SK-N-SH (cell line): ENCODE results near the gene SEZ6L2. TPM values are rescaled to one million over a fixed set of nuclear protein-coding genes. Genes with fewer than 3 reads are reported as not detected.
"Not testable (repeated sequence)": the region's sequence is repeated elsewhere in the genome, so short reads cannot be mapped to it uniquely, and the experiment has no call there.

Experiments
- CTCF ChIA-PET: fragments of 300-600, 350-600 bp; formaldehyde crosslinking; extraction: SDS; loops from one replicate; lab custom pipeline; 2021; lab: Yijun Ruan, JAX
- POLR2A ChIA-PET: fragments of 350-600 bp; sonication (Branson Sonifier 250); formaldehyde crosslinking; extraction: SDS; loops from one replicate; lab custom pipeline; 2020; ENCODE audit warnings: antibody characterized with exemption, inconsistent platforms; lab: Yijun Ruan, JAX
- DNase-seq: peaks from one replicate; pipeline ENCODE4 v3.0.0; 2012
- H2AFZ ChIP-seq: fragments of 200-600 bp; sonication (generic); 2 replicates; pipeline ENCODE4 v1.8.1; 2016; ENCODE audit warnings: antibody characterized with exemption, mild to moderate bottlenecking, low read depth
- H3F3A ChIP-seq: fragments of 200-600 bp; sonication (generic); replicated peaks from 2 replicates; pipeline ENCODE3; 2016; ENCODE audit warnings: antibody characterized with exemption, mild to moderate bottlenecking; ENCODE audit not compliant: insufficient read depth
- H3K27ac ChIP-seq, 2 experiments: fragments of 200-500 bp in 1 of 2; fragments of 200-600 bp in 1 of 2; sonication (Bioruptor generic) in 1 of 2; sonication (generic), shearing (Covaris generic) in 1 of 2; 2 replicates each; pipeline versions ENCODE4 v1.5.1 to v1.6.1; 2014 to 2016; ENCODE audit warnings: low read depth in 2 of 2, inconsistent platforms in 1 of 2, low read length in 1 of 2, mild to moderate bottlenecking in 1 of 2, mixed read lengths in 1 of 2
- H3K27me3 ChIP-seq: fragments of 200-600 bp; sonication (generic), shearing (Covaris generic); 2 replicates; pipeline ENCODE4 v1.6.1; 2016; ENCODE audit warnings: mixed run types; ENCODE audit not compliant: insufficient read depth
- H3K36me3 ChIP-seq, 2 experiments: fragments of 200-500 bp in 1 of 2; fragments of 200-600 bp in 1 of 2; sonication (Bioruptor generic) in 1 of 2; sonication (generic) in 1 of 2; replicated peaks in 1 of 2; 2 replicates each; pipeline versions ENCODE3 to v1.5.1; 2014 to 2016; ENCODE audit warnings: low read length in 1 of 2, mild to moderate bottlenecking in 1 of 2; ENCODE audit not compliant: insufficient read depth in 2 of 2, control insufficient read depth in 1 of 2
- H3K4me1 ChIP-seq, 2 experiments: fragments of 200-500 bp in 1 of 2; fragments of 200-600 bp in 1 of 2; sonication (Bioruptor generic) in 1 of 2; sonication (generic), shearing (Covaris generic) in 1 of 2; 2 replicates each; pipeline versions ENCODE4 v1.5.1 to v1.6.1; 2014 to 2016; ENCODE audit warnings: low read depth in 1 of 2, low read length in 1 of 2, mixed run types in 1 of 2; ENCODE audit not compliant: insufficient read depth in 2 of 2, control insufficient read depth in 1 of 2
- H3K4me2 ChIP-seq: fragments of 200-600 bp; sonication (generic), shearing (Covaris generic); 2 replicates; pipeline ENCODE4 v1.6.1; 2017; ENCODE audit warnings: mixed run types
- H3K4me3 ChIP-seq, 2 experiments: fragments of 200-500 bp in 1 of 2; fragments of 200-600 bp in 1 of 2; sonication (Bioruptor generic) in 1 of 2; sonication (generic), shearing (Covaris generic) in 1 of 2; 2 replicates each; pipeline versions ENCODE4 v1.5.1 to v1.8.1; 2014 to 2016; ENCODE audit warnings: low read depth in 2 of 2, inconsistent platforms in 1 of 2, low read length in 1 of 2, mild to moderate bottlenecking in 1 of 2, mixed read lengths in 1 of 2, moderate library complexity in 1 of 2
- H3K79me2 ChIP-seq: fragments of 200-600 bp; sonication (generic); 2 replicates; pipeline ENCODE4 v1.8.1; 2017; ENCODE audit warnings: mild to moderate bottlenecking; ENCODE audit not compliant: insufficient read depth
- H3K9ac ChIP-seq: fragments of 200-600 bp; sonication (generic); 2 replicates; pipeline ENCODE4 v1.6.1; 2017; ENCODE audit warnings: mixed run types
- H3K9me2 ChIP-seq: fragments of 200-600 bp; sonication (generic); 2 replicates; pipeline ENCODE4 v1.6.1; 2017; ENCODE audit warnings: mixed run types
- H3K9me3 ChIP-seq: fragments of 200-600 bp; sonication (generic); 2 replicates; pipeline ENCODE4 v1.6.1; 2017; ENCODE audit warnings: mixed run types, mild to moderate bottlenecking, moderate library complexity
- H4K20me1 ChIP-seq: fragments of 200-600 bp; sonication (generic); 2 replicates; pipeline ENCODE4 v1.6.1; 2017; ENCODE audit warnings: mild to moderate bottlenecking, mixed run types; ENCODE audit not compliant: insufficient read depth
- CTCF ChIP-seq: fragments of 200-600 bp; sonication (generic); IDR thresholded peaks from 2 replicates; pipeline ENCODE4 v1.6.1; 2017; ENCODE audit warnings: antibody characterized with exemption, mild to moderate bottlenecking, moderate library complexity
- FOSL2 ChIP-seq: IDR thresholded peaks from 2 replicates; pipeline ENCODE4 v1.4.0; 2012; ENCODE audit warnings: low read depth, mild to moderate bottlenecking, moderate library complexity, borderline replicate concordance
- FOXM1 ChIP-seq: IDR thresholded peaks from 2 replicates; pipeline ENCODE4 v1.4.0; 2012; ENCODE audit warnings: low read depth, mild to moderate bottlenecking
- IRF3 ChIP-seq: fragments of 150-350 bp; IDR thresholded peaks from 2 replicates; pipeline ENCODE4 v1.6.1; 2016; ENCODE audit warnings: mild to moderate bottlenecking, low read depth, low read length
- MAX ChIP-seq: IDR thresholded peaks from 2 replicates; pipeline ENCODE4 v1.4.0; 2012; ENCODE audit warnings: low read depth
- PBX3 ChIP-seq: IDR thresholded peaks from 2 replicates; pipeline ENCODE4; 2012
- POLR2AphosphoS5 ChIP-seq: IDR thresholded peaks from 2 replicates; pipeline ENCODE4 v1.6.1; 2012; ENCODE audit warnings: low read depth, low read length
- SIN3A ChIP-seq: IDR thresholded peaks from 2 replicates; pipeline ENCODE4 v1.6.1; 2012; ENCODE audit warnings: low read depth, mild to moderate bottlenecking, low read length, moderate library complexity, borderline replicate concordance
- TEAD4 ChIP-seq: IDR thresholded peaks from 2 replicates; pipeline ENCODE4 v1.4.0; 2012; ENCODE audit warnings: mild to moderate bottlenecking, borderline replicate concordance; ENCODE audit not compliant: insufficient read depth
- YY1 ChIP-seq: IDR thresholded peaks from 2 replicates; pipeline ENCODE4 v1.4.0; 2012; ENCODE audit warnings: low read depth, mild to moderate bottlenecking
- WGBS: methylation state at CpG from one replicate; pipeline ENCODE4 v1.1.6; 2017; ENCODE audit warnings: low lambda C conversion rate; 5-methylcytosine and 5-hydroxymethylcytosine counted together
- polyA plus RNA-seq, 3 experiments: library from polyadenylated mRNA; depleted of rRNA; stranded (reverse); fragments of >200 nt; gene quantifications; 2 replicates each; pipeline ENCODE4 v1.2.3, GENCODE V29; 2012

Gene SEZ6L2
- polyA plus RNA-seq, 1 of the 3 experiments (the other 2 are of a cell fraction): 59.8 TPM

GRCh38 chr16:29910819-29911675 is 11.7 kb upstream of the SEZ6L2 start:
- 91% methylated on average over 19 of the region's 20 CpGs for WGBS
- Histone ChIP-seq H3K27me3 (no peaks in the 10 kb centered on the region), H2AFZ (no peak overlapping the region), H3F3A (peaks cover 17% of the 10 kb centered on the region), H3K4me2 (no peak overlapping the region), H3K4me1 (no peaks in the 10 kb centered on the region), H3K9me2 (no peaks in the 10 kb centered on the region), H3K4me3 (no peak overlapping the region), H3K9ac (no peak overlapping the region), H3K36me3 (peaks cover 3 to 13% of the 10 kb centered on the region in 2 experiments), H4K20me1 (no peaks in the 10 kb centered on the region), H3K9me3 (no peaks in the 10 kb centered on the region), H3K27ac (no peak overlapping the region), H3K79me2 (peaks cover 6% of the 10 kb centered on the region; the same call in 1 of the 2 replicates)
- TF ChIP-seq PBX3 (no peak), TEAD4 (no peak), FOXM1 (no peak), MAX (no peak), POLR2AphosphoS5 (no peak), FOSL2 (no peak), IRF3 (no peak), CTCF (no peak), YY1 (no peak), SIN3A (no peak)
- POLR2A ChIA-PET: interaction anchor here (0.6 to 2.6 kb wide), 2 partner anchors 10 to 17 kb away, joined by 3 to 12 read pairs; partner anchors contain the start of genes ASPHD1 and SEZ6L2
- no peak for DNase-seq
- CTCF ChIA-PET: interaction anchor here (2.2 kb wide), 1 partner anchor 9 kb away, joined by 8 read pairs; no protein-coding TSS in a partner anchor

- not testable (repeated sequence) for H3K9me2 ChIP-seq, H3K9ac ChIP-seq
- POLR2A ChIA-PET: interaction anchor here (2.6 kb wide), 1 partner anchor 9 kb away, joined by 12 read pairs; the partner anchor contains the start of genes ASPHD1 and SEZ6L2
Observed at GRCh38 chr16:29909851-29910250, 10.5 kb upstream of the SEZ6L2 start.

More at GRCh38 chr16:29909851-29910250, 10.5 kb upstream of the SEZ6L2 start:
- not testable (repeated sequence) for H3K4me3 ChIP-seq, H3K79me2 ChIP-seq, H3K27me3 ChIP-seq, H3K9me3 ChIP-seq, H3K4me2 ChIP-seq, DNase-seq, H4K20me1 ChIP-seq, H3K27ac ChIP-seq, H2AFZ ChIP-seq, H3K4me1 ChIP-seq, H3K36me3 ChIP-seq
- CTCF ChIA-PET: interaction anchor here (0.8 kb wide), 1 partner anchor 55 kb away, joined by 3 read pairs; no protein-coding TSS in a partner anchor
- 76% methylated on average over 6 of the region's 6 CpGs for WGBS
- H3F3A ChIP-seq: peaks cover 17% of the 10 kb centered on the region
